Measurements from ENCODE around the gene SH2D3A. TPM values are rescaled to one million over a fixed set of nuclear protein-coding genes. Genes with fewer than 3 reads are reported as not detected.
A peak's percentile ranks its signal among the peaks of the same experiment; 100 is the strongest.
"Not testable (repeated sequence)": the region's sequence is repeated elsewhere in the genome, so short reads cannot be mapped to it uniquely, and the experiment has no call there.

SH2D3A gene
- total RNA-seq, 1 donor from 2014 or later: 3.2 TPM

DNA sequence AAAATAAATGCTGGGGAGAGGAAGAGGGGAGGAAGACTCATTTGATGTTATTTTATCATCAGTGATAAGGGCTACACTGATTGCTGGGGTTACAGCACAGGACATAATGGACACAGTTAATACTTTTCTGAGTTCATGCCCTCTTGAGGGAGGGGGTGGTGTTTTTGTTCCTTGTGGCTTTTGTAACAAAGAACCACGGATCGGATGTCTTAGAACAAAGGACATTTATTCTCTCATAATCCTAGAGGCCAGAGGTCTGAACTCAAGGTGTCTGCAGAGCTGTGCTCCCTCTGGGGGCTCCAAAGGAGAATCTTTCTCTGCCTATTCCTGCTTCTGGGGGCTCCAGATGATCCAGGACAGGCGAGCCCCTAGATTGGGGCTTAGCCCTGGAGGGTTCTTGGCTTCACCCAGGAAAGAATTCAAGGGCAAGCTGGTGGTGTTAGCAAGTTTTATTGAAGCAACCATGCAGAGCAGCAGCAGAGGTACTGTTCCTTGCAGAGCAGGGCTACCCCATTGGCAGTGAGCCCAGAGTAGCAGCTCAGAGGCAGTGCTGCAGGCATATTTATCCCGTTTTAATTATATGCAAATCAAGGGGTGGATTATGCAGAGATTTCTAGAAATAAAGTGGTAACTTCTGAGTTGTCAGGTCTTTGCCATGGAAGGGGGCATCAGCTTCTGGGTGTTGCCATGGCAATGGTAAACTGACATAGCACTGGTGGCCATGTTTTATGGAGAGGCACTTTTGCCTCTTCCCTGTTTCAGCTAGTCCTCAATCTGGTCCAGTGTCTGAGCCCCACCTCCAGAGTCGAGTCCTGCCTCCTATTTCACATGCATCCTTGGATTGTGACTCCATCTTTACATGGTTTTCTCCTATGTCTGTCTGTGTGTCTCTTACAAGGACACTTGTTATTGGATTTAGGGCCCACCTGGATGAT lies 23.2 kb upstream of the SH2D3A start:
- no peak for DNase-seq (ENCODE audit: low read depth in 2 of 2)

DNA sequence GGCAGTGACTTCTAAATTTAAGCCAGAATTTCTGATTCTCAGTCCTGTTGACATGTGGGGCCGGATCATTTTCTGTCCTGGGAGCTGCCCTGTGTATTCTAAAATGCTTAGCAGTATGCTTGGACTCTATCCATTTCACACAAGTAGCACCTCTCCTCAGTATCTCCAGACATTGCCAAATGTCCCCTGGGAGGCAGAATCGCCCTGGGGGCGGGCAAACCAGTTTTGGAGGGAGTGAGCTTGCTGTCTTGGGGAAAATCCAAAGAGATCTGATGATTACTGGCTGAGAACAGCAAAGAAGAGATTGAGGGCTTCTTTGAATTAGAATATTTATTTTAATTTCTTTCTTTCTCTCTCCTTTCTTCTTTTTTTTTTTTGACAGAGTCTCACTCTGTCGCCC lies 21.7 kb upstream of the SH2D3A start:
- DNase-seq (ENCODE audit: low read depth in 2 of 2): no peak

DNA sequence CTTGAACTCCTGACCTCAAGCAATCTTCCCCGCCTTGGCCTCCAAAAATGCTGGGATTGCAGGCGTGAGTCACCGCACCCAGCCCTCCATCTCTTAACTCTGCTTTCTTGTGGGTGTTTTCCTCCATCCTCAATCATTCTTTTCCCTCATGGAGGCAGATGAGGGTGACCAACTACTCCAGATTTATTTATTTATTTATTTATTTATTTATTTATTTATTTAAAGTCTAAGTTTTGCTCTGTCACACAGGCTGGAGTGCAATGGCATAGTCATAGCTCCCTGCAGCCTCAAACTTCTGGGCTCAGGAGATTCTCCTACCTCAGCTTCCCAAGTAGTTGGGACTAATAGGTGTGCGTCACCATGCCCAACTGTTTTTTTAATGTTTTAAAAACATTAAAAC lies 20.2 kb upstream of the SH2D3A start:
- no peak for DNase-seq (ENCODE audit: low read depth in 2 of 2)

DNA sequence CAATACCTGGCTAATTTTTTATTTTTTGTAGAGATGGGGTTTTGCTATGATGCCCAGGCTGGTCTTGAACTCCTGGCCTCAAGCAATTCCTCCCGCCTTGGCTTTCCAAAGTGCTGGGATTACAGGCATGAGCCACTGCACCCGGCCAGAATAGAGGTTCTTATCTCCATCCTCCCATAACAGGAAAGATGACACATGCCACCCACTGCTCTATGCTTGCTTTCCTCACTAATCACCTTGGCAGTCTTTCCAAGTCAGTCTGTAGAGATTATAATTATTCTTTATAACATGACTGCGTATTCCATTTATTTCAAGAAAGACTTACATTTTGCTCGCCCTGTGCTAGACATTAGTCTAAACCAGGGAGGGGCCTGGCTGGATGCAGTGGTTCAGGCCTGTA lies 12.0 kb upstream of the SH2D3A start:
- no peak for DNase-seq (ENCODE audit: low read depth in 2 of 2)

DNA sequence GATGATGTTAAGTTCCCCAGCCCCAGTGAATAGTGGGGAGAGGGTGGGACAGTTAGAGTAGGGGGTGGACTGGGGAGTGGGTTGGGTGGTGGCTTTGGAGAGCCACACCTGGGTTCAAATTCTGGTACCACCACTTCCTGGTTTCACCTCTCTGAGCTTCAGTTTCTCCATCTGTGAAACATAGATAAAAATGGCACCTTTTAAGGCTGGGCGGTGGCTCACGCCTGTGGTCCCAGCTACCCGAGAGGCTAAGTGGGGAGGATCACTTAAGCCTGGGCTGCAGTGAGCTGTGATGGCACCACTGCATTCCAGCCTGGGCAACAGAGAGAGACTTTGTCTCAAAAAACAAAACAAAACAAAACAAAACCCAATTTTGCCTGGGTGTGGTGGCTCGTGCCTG lies 11.2 kb upstream of the SH2D3A start:
- no peak for DNase-seq (ENCODE audit: low read depth in 2 of 2)

DNA sequence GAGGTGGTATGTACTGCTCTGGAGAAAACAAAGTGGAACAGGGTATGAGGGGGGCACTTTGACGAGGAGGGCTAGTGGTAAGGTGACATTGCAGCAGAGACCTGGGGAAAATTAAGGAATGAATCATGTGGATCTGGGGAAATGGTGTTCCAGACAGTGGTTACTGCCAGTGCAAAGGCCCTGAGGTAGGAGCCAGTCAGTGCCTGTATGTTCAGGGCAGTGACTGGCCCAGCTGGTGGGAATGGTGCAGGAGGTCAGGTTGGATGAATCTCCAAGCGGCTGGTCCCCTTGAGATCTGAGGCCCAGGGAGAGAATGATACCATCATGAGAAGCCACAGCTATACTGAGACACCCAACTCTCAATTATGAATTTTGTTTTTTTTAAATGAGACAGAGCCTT lies 10.2 kb upstream of the SH2D3A start:
- DNase-seq (ENCODE audit: low read depth in 2 of 2): no peak

DNA sequence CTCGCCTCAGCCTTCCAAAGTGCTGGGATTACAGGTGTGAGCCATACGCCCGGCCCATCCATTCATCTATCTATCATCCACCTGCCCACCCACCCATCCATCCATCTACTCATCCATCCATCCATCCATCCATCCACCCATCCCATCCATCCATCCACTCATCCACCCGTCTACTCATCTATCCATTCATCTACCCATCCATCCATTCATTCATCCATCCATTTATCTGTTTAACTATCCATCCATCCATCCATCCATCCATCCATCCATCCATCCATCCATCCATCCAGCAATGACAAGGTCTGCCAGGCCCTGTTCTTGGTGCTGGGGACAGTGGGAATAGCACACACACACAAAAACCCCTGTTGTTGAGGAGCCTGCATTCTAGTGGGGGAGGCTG lies 9.8 kb upstream of the SH2D3A start:
- no peak for DNase-seq (ENCODE audit: low read depth in 2 of 2)

DNA sequence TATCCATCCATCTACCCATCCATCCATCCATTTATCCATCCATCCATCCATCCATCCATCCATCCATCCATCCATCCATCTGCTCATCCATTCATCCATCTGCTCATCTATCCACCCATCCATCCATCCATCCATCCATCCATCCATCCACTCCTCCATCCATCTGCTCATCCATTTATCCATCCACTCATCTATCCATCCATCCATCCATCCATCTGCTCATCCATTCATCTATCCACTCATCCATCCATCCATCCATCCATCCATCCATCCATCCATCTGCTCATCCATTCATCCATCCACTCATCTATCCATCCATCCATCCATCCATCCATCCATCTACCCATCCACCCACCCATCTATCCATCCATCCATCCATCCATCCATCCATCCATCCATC lies 8.8 kb upstream of the SH2D3A start:
- DNase-seq (ENCODE audit: low read depth in 2 of 2): not testable (repeated sequence)

DNA sequence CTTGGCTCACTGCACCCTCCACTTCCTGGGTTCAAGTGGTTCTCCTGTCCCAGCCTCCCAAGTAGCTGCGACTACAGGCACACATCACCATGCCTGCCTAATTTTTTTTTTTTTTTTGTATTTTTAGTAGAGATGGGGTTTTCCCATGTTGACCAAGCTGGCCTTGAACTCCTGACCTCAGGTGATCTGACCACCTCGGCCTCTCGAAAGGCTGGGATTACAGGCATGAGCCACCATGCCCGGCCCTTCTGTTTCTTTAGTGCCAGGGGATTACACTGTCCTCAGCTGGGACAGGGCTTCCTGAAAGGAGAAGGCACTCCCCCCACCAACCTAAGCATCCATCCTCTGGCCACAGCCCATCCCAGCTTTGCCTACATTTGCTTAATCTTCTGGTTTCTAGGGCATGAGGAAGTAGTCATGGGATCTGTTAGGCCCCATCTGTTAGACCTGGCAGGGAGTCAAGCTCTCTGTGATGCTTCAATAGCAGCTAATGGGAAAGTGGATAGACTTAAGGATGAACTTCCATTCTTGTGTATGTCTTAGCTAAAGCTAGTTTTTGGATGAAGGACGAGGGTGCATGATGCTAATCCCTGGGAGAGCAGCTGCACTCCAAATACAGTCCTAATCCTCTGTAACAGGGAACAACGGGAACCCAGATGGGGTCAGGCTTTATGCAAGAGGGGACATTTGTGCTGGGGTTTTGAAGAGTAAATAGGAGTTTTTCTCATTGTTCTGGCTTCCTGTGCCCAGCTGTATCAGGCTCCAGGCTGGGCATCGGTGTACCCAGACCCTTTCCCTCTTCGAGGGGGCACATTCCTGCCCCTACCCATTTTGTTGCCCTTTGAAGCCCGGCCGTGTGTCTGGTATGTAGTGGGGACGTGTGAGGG lies 7.8 kb upstream of the SH2D3A start:
- no peak for DNase-seq (ENCODE audit: low read depth in 2 of 2)

DNA sequence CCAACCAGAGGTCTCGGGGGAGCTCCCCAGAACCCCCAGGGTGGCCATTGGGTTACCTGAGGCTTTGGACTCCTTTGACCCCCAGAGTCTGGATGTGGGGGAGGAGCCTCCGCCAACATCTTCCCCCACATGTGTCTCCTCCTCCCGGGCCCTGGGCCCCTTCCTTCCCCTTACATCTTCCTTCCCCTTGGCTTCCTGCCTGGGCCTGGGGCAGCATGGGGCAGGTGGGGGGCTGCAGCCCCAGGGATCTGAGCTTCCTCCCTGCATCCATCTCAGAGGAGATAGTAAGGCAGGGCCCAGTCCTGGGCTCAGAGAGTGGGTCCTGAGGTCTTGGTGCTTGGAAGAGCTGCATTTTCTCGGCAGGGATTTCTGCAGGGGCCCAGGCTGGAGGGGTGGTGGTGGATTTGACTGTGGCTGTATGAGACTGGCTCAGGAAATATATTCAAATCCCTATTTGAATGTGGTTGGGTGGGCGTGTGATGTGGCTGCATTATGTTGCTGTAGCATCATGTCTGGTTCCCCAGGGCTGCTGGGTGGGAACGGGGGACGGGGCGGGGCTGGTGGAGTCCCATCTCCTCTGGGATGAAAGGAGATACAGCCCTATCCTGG lies 6.2 kb upstream of the SH2D3A start:
- DNase-seq (ENCODE audit: low read depth in 2 of 2): no peak

DNA sequence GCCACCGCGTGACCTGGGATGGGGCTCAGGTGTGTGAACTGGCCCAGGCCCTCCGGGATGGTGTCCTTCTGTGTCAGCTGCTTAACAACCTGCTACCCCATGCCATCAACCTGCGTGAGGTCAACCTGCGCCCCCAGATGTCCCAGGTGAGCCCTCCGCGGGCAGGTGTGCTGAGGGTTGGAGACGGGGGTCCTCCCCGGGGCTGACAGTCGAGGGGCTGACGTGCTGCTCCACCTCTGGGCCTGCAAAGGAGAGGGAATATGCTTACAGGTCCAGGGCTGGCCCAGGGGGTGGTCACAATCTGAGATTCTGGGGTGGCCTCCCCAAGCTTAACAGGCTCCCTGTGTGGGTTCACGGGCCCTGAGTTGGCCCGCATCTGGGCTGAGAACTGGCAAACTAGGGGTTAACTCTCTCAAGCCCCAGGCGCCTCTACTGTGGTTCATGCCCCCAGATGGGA lies 5.7 kb upstream of the SH2D3A start:
- no peak for DNase-seq (ENCODE audit: low read depth in 2 of 2)

DNA sequence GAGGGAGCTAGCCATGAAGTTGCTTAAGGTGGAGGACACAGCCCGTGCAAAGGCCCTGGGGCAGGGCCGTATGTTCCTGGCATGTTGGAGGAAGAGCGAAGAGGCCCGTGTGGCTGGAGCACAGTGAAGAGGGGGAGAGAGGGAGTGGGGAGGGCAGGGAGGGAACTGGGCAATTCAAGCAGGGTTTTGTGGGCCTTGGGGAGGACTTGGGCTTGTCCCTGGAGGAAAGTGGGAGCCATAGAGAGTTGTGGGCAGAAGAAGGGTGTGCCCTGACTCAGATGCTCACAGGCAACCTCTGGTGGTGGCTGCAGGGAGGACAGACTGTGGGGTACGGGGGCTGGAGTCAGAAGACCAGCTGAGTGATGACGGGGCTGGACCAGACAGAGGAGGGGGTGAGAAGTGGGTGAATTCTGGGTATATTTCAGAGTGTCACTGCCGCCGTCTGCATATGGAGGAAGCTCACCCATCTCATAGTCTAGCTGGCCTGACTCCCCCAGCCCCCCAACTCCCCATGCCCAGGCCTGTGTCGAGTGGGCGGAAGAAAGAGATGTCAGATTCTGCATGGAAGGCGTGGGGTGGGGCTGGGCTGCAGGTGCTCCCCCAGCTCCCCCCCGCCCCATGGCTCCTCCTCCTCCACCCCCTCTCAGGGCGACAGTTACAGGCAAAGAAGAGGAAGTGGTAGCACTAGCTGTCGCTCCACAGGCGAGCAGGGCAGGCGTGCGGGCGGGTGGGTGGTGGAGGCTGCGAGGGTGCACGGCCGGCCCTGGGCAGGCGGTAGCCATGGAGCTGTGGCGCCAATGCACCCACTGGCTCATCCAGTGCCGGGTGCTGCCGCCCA lies 5.0 kb upstream of the SH2D3A start, which contains the start of gene VAV1:
Gene VAV1 (plus strand): TSS at position 681 of the 838 bp plus-strand sequence. CDS start 100 bp downstream, at position 781.
- DNase-seq (ENCODE audit: low read depth in 2 of 2): no peak

DNA sequence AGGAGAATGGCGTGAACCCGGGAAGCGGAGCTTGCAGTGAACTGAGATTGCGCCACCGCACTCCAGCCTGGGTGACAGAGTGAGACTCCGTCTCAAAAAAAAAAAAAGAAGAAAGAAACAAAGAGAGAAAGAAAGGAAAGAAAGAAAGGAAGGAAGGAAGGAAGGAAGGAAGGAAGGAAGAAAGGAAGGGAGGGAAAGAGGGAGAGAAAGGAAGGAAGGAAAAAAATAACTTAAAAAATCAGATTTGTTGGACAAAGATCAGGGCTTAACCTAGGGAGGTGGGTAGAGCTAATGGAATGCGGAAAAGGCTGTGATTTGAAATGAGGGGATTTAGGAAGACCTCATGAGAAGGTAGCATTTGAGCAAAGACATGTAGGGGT lies 4.4 kb upstream of the SH2D3A start:
- not testable (repeated sequence) for DNase-seq (ENCODE audit: low read depth in 2 of 2)

DNA sequence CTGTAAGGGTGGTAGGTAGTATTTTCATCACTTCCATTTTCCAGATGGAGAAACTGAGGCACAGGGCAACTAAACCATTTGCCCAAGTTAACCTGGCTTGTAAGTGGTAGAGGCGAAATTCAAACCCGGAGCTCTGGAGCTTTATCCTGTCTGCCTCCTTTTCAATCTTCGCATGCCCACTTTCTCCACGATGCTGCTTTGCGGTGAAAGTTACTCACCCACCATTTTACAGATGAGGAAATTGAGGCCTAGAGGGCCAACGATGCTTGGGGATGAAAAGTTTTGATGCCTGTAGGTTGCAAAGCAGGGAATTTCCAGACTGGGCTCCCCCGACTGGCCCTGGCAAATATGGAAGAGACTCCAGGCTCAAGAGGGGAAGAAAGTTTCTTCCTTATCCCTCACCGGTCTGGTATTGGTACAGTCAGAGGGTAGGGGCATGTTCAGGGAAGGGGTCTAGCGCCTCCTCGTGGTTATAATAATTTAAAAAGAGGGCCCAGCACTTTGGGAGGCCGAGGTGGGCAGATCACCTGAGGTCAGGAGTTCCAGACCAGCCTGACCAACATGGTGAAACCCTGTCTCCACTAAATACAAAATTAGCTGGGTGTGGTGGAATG lies 1.9 kb upstream of the SH2D3A start:
- DNase-seq (ENCODE audit: low read depth in 2 of 2): peak in 1 of 2 donors; percentile 29

DNA sequence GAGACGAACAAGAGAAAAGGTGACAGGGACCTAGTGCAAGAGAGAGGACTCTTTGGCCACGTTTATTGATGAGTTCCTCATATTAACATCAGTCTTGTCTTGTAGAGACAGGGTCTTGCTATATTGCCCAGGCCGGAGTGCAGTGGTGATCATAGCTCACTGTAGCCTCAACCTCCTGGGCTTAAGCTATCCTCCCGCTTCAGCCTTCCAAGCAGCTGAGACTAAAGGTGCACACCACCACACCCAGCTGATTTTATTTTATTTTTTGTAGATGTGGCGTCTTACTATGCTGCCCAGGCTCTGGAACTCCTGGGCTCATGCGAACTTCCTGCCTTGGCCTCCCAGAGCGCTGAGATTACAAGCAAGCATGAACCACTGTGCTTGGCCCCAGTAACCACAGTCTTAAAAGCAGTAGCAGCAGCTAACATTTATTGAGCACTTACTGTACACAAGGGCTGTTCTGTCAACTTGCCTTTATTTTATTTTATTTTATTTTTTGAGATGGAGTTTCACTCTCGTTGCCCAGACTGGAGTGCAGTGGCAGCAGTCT lies 1.1 kb upstream of the SH2D3A start:
- DNase-seq (ENCODE audit: low read depth in 2 of 2): no peak

DNA sequence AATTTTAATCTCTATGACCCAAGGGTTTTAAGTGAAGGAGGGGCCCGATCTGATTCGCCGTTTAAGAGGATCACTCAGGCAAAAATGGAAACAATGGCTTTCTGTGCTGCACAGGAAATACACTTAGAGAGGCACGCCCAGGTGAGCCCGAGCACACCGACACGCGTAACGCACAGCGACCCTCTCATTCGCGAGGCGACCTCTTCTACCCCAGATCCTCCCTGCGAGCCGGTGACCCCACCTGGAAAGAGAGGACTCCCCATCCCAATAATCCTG lies 216 bp downstream of the SH2D3A start:
- DNase-seq (ENCODE audit: low read depth in 2 of 2): no peak

DNA sequence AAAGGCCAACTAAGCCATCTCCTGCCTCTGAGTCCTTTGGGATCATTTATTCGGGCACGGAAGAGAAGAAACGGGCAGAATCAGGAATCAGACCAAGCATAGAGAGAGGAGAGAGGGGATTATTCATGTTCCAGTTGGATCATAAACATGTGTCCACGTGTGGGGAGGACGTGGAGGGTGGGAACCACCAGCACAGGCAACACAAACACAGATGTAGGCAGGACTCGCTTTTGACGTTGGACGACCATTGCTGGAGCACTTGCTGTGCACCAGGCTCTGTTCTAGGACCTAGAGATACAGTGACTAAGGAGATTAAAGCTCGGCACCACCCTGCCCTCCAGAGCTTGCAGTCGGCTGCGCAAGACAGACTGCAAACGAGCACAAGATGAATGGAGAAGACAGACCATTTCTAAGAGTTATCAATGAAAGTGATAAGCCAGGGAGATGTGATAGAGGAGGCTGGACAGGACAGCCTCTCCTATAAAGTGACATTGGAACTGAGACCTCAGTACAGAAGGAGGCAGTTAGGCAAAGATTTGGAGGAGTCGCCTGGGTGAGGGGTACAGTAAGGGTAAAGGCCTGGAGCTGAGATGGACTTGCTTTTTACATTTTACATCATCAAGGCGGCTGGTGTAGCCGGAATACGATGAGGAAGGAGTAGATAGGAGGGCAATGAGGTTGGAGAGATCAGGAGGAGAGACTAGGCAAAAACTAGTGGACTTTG lies 716 bp downstream of the SH2D3A start:
- DNase-seq (ENCODE audit: low read depth in 2 of 2): no peak

DNA sequence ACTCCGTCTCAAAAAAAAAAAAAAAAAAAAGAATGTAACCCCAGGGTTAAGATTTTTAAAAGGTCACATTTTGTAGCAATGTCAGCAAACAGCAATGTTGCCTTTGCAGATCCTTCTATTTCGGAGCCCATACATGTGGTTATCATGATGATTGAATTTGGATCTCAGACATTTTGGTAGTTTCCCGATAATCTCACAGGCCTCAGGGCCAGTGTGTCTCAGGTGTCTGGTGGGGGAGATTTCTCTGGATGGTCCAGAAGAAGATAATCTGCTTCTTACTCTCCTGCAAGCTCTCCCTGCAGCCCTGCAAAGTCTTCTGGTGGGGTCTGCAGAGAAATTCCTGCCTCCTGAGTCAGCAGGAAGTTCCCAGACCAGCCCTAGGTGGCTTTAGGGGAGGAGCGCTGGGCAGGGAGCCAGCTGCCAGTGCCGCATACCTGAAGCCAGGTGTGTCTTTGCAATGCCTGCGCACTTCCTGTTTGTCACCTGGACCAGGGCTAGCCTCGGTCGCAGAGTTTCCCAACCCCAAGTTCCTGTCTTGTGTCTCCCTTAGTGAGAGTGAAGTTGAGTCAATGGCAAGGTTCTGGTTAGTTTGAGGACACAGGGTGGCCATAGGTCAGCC lies 1.4 kb downstream of the SH2D3A start:
- DNase-seq (ENCODE audit: low read depth in 2 of 2): no peak

DNA sequence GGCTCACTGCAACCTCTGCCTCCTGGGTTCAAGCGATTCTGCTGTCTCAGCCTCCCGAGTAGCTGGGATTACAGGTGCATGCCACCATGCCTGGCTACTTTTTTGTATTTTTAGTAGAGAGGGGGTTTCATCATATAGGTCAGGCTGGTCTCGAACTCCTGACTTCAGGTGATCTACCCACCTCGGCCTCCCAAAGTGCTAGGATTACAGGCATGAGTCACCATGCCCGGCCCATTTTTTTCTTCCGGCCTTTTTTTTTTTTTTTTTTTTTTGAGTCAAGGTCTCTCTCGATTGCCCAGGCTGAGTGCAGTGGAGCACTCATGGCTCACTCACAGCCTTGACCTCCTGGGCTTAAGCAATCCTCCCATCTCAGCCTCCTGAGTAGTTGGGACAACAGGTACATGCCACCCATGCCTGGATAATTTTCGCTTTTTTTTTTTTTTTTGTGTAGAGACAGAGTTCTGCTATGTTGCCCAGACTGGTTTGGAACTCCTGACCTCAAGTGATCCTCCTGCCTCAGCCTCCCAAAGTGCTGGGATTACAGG lies 4.9 kb downstream of the SH2D3A start:
- DNase-seq (ENCODE audit: low read depth in 2 of 2): not testable (repeated sequence)
